ENCODE data around the gene LRRC4B.

Gene LRRC4B

DNA sequence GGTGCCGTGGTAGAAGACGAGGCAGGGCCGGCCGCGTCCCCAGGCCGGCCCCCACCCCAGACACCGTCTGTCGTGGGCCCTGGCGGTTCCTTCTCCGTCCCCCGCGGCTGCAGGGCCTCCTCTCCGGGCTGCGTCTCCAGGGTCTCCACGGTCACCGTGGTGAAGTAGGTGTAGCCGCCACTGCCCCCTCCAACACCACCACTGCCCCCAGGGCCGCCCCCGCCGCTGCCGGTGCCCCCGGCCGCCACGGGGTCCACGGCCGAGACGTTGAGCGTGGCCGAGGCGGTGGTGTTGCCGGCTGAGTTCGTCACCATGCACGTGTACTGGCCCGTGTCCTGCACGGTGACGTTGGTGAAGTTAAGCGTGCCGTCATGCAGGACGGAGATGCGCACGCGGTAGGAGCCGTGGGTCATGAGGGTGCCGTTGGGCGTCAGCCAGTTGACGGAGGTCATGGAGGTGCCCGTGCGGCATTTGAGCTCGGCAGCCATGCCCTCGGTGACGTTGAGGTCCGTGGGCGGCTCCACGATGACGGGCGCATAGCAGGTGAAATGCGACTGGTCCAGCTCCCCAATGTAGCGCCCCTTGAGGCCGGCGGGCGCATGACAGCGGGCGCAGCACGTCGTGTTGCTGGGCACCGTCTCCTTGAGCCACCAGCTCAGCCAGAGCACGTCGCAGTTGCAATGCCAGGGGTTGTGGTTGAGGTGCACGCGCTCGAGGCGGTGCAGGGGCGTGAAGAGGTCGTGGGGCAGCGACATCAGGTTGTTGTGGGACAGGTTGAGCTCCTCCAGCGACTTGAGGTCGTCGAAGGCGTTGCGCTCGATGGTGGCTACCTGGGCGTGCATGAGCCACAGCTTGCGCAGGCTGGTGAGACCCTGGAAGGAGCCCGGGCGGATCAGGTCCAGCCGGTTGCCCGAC is 49.9 kb downstream of the LRRC4B start:
- no peak for DNase-seq (ENCODE audit: low read depth in 1 of 2, low spot score in 1 of 2)
- in situ Hi-C loops (cut with HindIII; ENCODE audit: low pct_unique_long_range_greater_than_20kb, low sequenced_read_pairs) = no loop called here
- no peak for TF ChIP-seq JUND (IDR thresholded peaks at IDR 0.05; ENCODE audit: low read depth)

DNA sequence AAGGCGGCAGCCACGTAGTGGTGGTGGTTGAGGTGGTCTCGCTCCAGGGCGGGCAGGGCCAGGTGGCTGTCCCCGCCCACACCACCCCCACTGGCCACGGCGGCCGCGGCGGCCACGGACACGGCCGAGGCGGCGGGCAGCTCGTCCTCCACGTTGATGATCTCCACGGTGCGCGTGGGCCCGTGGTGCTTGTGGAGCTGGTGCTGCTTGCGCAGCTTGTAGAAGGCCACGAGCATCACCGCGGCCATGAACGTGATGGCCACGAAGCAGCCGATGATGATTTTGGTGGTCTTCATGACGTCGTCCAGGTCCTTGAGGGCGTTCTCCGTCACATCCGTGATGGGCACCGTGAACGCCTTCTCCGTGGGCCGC is 50.5 kb downstream of the LRRC4B start:
- in situ Hi-C loops (cut with HindIII; ENCODE audit: low pct_unique_long_range_greater_than_20kb, low sequenced_read_pairs) = no loop called here
- no peak for TF ChIP-seq JUND (IDR thresholded peaks at IDR 0.05; ENCODE audit: low read depth)
- DNase-seq (ENCODE audit: low read depth in 1 of 2, low spot score in 1 of 2) = no peak

DNA sequence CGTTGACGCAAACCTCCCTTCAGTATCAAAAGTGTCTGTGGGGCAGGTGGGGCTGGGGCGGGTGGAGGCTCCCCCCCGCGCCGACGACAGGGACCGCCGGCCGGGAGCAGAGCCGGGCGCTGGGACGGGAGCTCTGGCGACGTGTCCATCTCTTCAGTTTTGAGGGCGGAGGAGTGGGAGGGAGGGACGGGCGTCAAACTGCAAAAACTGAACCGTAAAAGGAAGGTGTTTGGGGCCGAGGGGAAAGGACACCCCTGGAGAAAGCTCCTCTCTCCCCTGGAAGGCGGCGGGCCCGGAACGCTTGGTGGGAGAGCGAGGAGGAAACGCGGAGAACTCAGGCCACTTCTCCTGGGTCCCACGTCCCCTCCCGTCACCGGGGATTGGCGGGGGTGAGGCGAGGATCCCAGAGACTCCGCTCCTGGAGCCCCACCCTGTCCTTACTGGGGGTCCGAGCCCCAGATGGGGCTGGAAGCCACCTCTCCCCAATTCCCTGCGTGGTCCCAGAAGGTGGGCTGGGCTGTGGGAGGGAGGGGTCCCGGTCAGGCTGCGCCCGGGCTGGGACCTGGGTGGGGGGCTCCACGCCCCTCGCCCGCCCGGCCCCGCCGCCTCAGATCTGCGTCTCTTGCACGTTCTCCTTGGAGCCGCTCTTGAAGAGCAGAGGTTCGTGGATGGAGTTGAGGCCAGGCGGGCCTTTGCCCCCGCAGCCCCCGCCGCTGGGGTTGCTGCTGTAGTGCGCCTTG is 51.1 kb downstream of the LRRC4B start:
- no peak for TF ChIP-seq JUND (IDR thresholded peaks at IDR 0.05; ENCODE audit: low read depth)
- DNase-seq (ENCODE audit: low read depth in 1 of 2, low spot score in 1 of 2) = peak in 1 of 2 experiments; percentile 33

DNA sequence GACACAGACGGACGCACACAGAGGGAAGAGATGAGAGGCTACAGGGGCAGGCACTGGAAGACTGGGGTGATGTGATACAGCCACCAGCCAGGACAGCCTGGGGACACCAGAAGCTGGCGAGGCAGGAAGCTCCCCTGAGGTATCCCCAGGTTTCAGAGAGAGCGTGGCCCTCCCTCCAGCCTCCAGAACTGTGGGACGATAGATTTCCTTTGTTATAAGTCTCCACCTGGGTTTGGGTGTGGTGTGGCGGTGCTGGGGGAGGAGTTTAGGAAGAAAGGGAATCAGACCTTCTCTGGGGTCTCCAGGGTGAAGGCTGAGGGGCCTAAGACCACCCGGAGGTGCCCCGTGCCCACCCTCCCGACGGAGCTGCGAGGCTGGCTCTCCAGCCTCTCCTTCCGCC is 51.8 kb downstream of the LRRC4B start:
- in situ Hi-C loops (cut with HindIII; ENCODE audit: low pct_unique_long_range_greater_than_20kb, low sequenced_read_pairs) = no loop called here
- no peak for TF ChIP-seq JUND (IDR thresholded peaks at IDR 0.05; ENCODE audit: low read depth)
- DNase-seq (ENCODE audit: low read depth in 1 of 2, low spot score in 1 of 2) = no peak

More for the DNA sequence above, 51.1 kb downstream of the LRRC4B start:
- in situ Hi-C loops (cut with HindIII; ENCODE audit: low pct_unique_long_range_greater_than_20kb, low sequenced_read_pairs) = no loop called here

DNA sequence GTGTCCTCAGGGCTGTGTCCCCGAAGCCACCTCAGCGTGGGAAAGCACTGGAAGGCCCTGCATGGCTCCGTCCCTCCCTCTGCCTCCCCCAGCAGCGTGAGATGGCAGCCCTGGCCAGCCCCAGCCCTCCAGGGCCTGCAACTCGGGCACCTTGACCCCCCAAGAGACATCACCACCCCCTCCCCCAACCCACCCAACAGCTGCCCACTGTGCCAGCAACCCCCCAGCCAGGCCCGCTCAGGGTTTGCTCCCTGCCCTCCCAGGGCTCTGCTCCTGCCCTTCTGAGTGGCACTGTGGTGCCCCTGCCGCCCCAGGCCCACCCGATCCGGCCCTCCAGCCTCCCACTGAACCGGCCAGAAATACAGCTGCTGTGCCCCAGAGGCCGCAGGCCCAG is 53.1 kb downstream of the LRRC4B start:
- in situ Hi-C loops (cut with HindIII; ENCODE audit: low pct_unique_long_range_greater_than_20kb, low sequenced_read_pairs) = no loop called here
- no peak for DNase-seq (ENCODE audit: low read depth in 1 of 2, low spot score in 1 of 2)
- no peak for TF ChIP-seq JUND (IDR thresholded peaks at IDR 0.05; ENCODE audit: low read depth)

DNA sequence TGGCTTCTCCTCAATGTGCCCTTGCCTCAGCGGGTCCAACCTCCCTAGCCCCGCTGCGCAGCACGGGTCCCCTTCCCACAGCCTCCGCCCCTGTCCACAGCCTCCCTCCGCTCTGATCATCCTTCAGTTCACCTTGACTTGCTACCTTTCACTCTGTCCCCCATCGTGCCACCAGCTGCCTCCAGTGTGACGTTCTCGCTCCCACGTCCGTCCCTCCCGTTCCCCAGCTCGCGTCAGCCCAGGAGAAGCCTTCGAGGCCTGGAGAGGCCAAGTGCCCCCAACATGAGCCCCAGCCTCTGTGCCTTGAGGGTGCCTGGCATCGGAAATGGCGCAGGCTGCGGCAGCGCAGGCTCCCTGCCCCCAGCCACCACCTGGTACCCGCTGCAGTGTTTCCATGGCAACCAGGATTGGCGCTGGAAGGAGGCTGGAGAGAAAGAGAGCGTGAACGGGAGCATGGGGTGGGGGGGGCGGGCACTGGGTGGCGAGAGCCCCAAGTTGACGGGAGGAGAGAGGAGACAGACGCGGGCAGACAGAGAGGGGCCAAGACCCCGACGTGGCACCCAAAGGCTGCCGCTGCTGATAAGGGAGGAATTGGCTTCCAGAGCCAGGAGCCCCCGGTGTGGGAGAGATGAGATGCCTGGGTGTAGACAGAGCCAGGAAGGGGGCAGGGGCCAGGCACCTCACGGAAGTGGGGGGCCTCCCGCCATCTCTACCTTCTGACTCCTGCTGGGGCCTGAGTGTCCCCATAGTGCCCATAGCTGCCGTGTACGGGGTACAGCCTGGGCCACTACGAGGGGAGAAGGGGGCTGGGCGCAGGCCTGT is 53.7 kb downstream of the LRRC4B start:
- in situ Hi-C loops (cut with HindIII; ENCODE audit: low pct_unique_long_range_greater_than_20kb, low sequenced_read_pairs) = no loop called here
- no peak for DNase-seq (ENCODE audit: low read depth in 1 of 2, low spot score in 1 of 2)
- no peak for TF ChIP-seq JUND (IDR thresholded peaks at IDR 0.05; ENCODE audit: low read depth)

DNA sequence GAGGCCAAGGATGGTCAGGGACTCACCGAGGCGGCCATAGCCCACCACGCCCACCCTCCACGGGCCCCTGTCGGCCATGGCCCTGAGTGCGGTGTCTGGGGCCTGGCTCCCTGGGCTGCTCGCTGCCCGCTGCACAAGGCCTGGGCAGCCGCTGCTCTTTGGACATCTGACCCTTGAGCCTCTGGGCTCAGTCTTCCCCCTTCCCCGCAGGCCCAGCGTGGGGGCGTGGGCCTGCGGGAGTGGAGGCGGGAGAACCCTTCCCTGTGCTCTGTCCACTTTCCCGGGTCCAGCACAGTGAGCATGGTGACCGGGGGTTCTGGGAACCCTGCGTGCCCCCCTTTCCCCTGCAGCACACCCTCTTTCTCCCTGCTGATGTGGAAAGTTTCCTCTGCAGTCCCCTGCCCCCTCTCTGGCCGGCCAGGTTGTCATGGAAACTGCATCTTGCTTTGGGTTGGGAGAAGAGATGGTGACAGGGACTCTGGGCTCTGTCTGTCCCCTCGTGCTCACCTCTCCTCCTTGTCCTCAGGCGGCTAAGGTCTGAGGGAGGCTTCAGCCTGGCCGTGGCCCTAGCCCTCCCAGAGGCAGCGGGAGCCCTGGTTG is 54.4 kb downstream of the LRRC4B start, which contains the start of gene ASPDH:
TSS of gene ASPDH (minus strand) at position 168 of the 600 bp plus-strand sequence. CDS start at position 78, 90 bp downstream.
- DNase-seq (ENCODE audit: low read depth in 1 of 2, low spot score in 1 of 2) = no peak
- in situ Hi-C loops (cut with HindIII; ENCODE audit: low pct_unique_long_range_greater_than_20kb, low sequenced_read_pairs) = no loop called here
- no peak for TF ChIP-seq JUND (IDR thresholded peaks at IDR 0.05; ENCODE audit: low read depth)

DNA sequence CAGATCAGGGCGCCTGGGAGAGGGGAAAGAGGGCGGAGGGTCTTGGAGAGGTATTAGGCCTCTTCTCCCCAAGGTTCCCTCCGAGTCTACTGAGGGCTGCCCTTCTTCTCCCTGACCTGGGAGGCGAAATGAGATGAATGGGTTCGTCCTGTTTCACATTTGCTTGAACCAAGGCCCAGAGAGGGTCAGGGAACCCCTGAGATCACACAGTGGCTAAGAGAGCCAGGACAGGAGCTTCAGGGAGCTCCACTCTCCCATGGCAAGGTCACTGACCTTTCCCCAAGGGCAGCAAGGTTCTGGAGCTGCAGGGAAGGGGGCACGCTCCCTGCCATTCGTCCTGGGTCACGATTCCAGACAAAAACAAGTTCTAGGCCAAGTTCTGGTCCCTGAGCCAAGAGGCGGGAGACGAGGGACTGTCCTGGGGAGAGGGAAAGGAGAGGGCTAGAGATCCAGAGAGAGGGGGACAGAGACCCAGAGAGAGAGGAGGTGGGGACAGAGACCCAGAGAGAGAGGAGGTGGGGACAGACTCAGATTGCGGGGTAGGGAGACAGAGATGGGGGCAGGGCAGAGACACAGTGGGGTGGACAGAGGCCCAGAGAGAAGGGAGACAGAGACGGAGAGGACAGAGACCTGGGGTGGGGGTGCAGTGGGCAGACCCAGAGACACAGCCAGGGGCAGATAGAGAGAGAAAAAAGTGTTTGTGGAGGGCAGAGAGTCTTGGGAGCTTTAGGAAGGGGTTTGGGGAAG is 55.1 kb downstream of the LRRC4B start:
- TF ChIP-seq JUND (IDR thresholded peaks at IDR 0.05; ENCODE audit: low read depth) = no peak
- no peak for DNase-seq (ENCODE audit: low read depth in 1 of 2, low spot score in 1 of 2)
- in situ Hi-C loops (cut with HindIII; ENCODE audit: low pct_unique_long_range_greater_than_20kb, low sequenced_read_pairs) = no loop called here

DNA sequence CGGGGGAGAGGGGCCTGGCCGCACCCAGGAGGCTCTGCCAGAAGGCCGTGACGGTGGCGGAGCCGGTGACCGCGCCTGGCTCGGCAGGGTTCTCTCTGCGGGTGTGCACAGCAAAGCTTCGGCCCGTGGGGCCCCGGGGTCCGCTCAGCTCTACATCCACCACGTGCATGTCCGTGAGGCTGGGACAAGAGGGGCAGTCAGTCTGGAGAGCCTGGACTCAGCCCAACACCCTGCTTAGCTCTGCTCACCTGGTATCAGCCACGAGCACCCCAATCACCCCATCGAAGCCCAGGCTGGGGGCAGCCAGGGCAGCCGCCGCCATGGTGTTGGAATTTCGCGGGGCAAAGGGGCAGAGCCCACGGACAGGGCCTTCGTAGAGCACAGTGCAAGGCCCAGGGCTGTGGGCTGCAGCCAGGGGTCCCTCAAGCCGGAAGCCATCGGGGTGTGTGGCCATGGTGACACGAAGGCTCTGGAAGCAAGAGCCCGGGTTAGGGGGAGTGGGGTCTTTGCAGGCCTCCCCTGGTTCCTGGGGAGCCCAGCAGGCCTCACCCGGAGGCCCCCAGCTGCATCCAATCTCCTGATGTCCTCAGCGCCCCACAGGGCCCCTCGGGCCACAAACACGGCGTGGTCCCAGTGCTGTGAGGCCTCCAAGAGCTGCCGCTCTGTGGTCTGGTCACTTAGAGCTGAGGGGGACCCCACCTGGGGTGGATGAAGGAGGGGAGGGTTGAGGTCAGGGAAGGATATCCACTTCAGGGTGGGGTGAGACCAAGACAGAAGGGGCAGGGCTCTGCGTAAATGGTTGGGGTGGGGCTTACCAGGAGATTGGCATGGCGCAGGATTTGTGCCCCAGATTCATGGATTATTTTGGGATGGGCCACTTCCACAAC is 55.9 kb downstream of the LRRC4B start:
- DNase-seq (ENCODE audit: low read depth in 1 of 2, low spot score in 1 of 2) = no peak
- in situ Hi-C loops (cut with HindIII; ENCODE audit: low pct_unique_long_range_greater_than_20kb, low sequenced_read_pairs) = no loop called here
- no peak for TF ChIP-seq JUND (IDR thresholded peaks at IDR 0.05; ENCODE audit: low read depth)

DNA sequence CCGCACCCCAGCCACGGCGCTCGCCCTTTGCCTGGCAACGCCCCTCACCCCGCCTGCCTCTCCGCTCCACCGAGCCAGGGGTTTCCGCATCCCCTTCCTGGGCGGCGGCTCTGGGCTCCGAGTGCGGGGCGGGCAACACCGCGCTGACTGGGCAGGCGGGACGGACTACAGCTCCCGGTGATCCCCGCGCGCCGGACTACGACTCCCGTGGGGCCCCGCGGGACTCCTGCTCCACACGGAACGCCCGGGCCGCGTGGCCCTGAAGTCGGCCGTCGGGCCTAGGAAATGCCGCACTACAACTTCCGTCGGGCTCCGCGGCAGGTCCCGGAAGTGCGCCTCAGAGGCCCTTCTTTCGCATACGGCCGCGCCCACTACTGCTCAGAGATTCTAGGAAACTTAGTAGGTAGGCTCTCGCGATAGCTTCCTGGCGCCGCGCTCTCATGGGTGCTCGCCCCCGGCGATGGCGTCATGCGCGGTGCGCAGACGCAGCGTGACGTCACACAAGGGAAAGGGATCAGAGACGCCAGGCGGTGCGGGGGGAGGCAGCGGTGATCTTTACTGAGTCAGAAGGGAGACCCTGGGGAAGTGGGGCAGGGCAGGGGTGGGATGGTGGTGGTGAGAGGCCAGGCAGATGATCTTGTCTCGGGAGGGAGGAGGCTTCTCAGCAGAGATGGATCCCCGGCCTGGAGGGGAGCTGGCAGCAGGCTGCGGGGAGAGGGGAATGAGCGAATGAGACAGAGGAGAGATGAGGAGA is 57.0 kb downstream of the LRRC4B start, which contains the start of gene JOSD2:
TSS of gene JOSD2 (minus strand) at position 123 of the 754 bp plus-strand sequence. CDS start 760 bp downstream, outside the sequence.
- in situ Hi-C loops (cut with HindIII; ENCODE audit: low pct_unique_long_range_greater_than_20kb, low sequenced_read_pairs) = no loop called here
- TF ChIP-seq JUND (IDR thresholded peaks at IDR 0.05; ENCODE audit: low read depth) = no peak
- DNase-seq (ENCODE audit: low read depth in 1 of 2, low spot score in 1 of 2) = peak; percentile 95 to 98
